ENCODE measurements around the gene CHCHD4. TPM values are rescaled to one million over a fixed set of nuclear protein-coding genes. Genes with fewer than 3 reads are reported as not detected.
A peak's percentile ranks its signal among the peaks of the same experiment; 100 is the strongest.

The CHCHD4 gene
- 21.8 TPM for polyA plus RNA-seq (2013, experiment 1 of 2)
- 21.7 TPM for polyA plus RNA-seq (2013, experiment 2 of 2)

GRCh38 chr3:14124615-14125192, at the start of gene CHCHD4, which contains the start of gene TMEM43:
CHCHD4 (minus strand) TSS chr3:14124870; CDS start chr3:14124676, 194 bp downstream.
TMEM43 (plus strand) TSS chr3:14125052; CDS start chr3:14125194, 142 bp downstream.
- H3K4me3 ChIP-seq (ENCODE audit: low read length), result peak within 1 kb of the TSS; percentile 88
- peak within 1 kb of the TSS; percentile 36 for H3K27ac ChIP-seq (ENCODE audit: low read depth, low read length)
- H4K8ac ChIP-seq (ENCODE audit: low read depth, low read length), result no peak within 1 kb of the TSS
- H3K79me1 ChIP-seq (ENCODE audit: low read length), result peaks cover 44% of the 10 kb centered on the region
- no peak within 1 kb of the TSS for H2BK5ac ChIP-seq (ENCODE audit: low read length)
- H2BK15ac ChIP-seq (replicated peaks; ENCODE audit: low read depth), result no peak within 1 kb of the TSS
- peaks cover 3% of the 10 kb centered on the region for H3K36me3 ChIP-seq (ENCODE audit: control insufficient read depth, insufficient read depth, low read length)
- H3K56ac ChIP-seq (ENCODE audit: low read length), result peak within 1 kb of the TSS; percentile 95
- H3K4ac ChIP-seq (ENCODE audit: low read depth, low read length), result no peak within 1 kb of the TSS
- peak within 1 kb of the TSS; percentile 95 for H3K9ac ChIP-seq (ENCODE audit: low read length)
- H3K4me1 ChIP-seq (ENCODE audit: control insufficient read depth, low read depth, low read length), result peaks cover 7% of the 10 kb centered on the region
- H3K4me2 ChIP-seq (ENCODE audit: low read length), result peak within 1 kb of the TSS; percentile 95
- H2BK120ac ChIP-seq (ENCODE audit: low read depth, low read length), result peak within 1 kb of the TSS; percentile 21
- H3K27me3 ChIP-seq (ENCODE audit: insufficient read depth, low read length, poor library complexity), result no peaks in the 10 kb centered on the region
- no CpG with 5 or more reads among the region's 55 CpGs for WGBS (ENCODE audit: extremely low coverage, insufficient coverage, low lambda C conversion rate)
- H3K23ac ChIP-seq (ENCODE audit: low read length), result peak within 1 kb of the TSS; percentile 53
- peaks cover 33% of the 10 kb centered on the region for H3K79me2 ChIP-seq (ENCODE audit: control insufficient read depth, insufficient read depth, low read length)
- peak; percentile 100 for DNase-seq
- peak within 1 kb of the TSS; percentile 73 for H4K5ac ChIP-seq (ENCODE audit: low read length)
- peak within 1 kb of the TSS; percentile 93 for H3K18ac ChIP-seq (ENCODE audit: low read length)
- H2AK5ac ChIP-seq (ENCODE audit: low read length), result peak within 1 kb of the TSS; percentile 48

DNA sequence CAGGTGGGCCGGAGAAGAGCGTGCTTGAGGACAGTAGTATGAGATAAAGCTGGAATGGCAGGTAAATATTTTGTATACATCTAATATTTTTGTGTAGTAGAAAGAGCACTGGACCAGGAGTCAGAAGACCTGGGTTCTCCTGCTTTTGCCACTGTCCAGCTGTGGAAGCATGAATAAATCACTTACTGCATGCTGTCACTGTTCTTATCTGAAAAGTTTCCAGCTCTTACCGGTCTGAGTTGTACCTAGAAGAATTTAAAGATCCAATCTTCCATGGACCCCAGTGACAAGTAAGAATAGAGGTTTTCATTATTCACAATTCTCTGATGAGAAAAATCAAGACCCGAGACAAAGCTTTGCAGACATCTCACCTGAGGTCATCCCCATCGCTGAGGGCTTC, 47.8 kb upstream of the CHCHD4 start:
- no peak overlapping the region for H2AK5ac ChIP-seq (ENCODE audit: low read length)
- H3K79me1 ChIP-seq (ENCODE audit: low read length), result peaks cover 8% of the 10 kb centered on the region
- peaks cover 2% of the 10 kb centered on the region for H3K4me1 ChIP-seq (ENCODE audit: control insufficient read depth, low read depth, low read length)
- no peak overlapping the region for H3K56ac ChIP-seq (ENCODE audit: low read length)
- no peak overlapping the region for H3K4me3 ChIP-seq (ENCODE audit: low read length)
- no peak overlapping the region for H3K9ac ChIP-seq (ENCODE audit: low read length)
- H3K36me3 ChIP-seq (ENCODE audit: control insufficient read depth, insufficient read depth, low read length), result peaks cover 7% of the 10 kb centered on the region
- no peak overlapping the region for H3K4ac ChIP-seq (ENCODE audit: low read depth, low read length)
- no peaks in the 10 kb centered on the region for H3K27me3 ChIP-seq (ENCODE audit: insufficient read depth, low read length, poor library complexity)
- H3K18ac ChIP-seq (ENCODE audit: low read length), result no peak overlapping the region
- no peak overlapping the region for H3K27ac ChIP-seq (ENCODE audit: low read depth, low read length)
- no peak overlapping the region for H2BK15ac ChIP-seq (replicated peaks; ENCODE audit: low read depth)
- no peak for DNase-seq
- no peak overlapping the region for H3K23ac ChIP-seq (ENCODE audit: low read length)
- H4K8ac ChIP-seq (ENCODE audit: low read depth, low read length), result no peak overlapping the region
- no peak overlapping the region for H2BK120ac ChIP-seq (ENCODE audit: low read depth, low read length)
- no peak overlapping the region for H4K5ac ChIP-seq (ENCODE audit: low read length)
- H3K4me2 ChIP-seq (ENCODE audit: low read length), result no peak overlapping the region
- no peak overlapping the region for H2BK5ac ChIP-seq (ENCODE audit: low read length)
- peaks cover 6% of the 10 kb centered on the region for H3K79me2 ChIP-seq (ENCODE audit: control insufficient read depth, insufficient read depth, low read length)
- no CpG with 5 or more reads among the region's 5 CpGs for WGBS (ENCODE audit: extremely low coverage, insufficient coverage, low lambda C conversion rate)

DNA sequence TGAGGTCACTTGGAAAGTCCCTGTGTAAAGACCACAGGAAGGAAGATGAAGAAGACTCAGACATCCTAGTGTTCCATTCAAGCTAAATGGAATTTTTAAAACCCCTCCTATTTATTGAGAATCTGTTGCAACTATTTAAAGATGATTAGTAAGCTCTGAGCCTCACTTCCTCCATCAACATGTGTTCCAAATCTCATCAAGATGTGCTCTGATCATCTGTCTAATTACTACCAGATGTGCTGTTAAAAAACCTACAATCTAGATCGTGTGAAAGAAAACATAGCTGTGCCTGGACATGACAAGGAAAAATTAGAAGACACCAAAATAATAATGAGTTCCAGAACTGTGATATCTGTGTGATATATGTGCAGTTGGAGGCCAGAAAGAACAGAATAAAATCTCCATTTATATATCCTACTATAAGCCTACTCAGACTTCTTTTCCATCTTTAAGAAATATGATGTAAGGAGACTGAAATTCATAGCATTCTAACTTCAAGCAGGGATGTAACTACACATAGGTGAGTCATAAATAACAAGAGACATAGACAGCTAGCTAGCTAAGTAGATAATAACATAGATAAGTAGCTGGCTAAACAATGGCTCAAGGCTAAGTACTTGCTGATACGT, 46.0 kb upstream of the CHCHD4 start:
- peaks cover 3% of the 10 kb centered on the region for H3K79me2 ChIP-seq (ENCODE audit: control insufficient read depth, insufficient read depth, low read length)
- H3K27ac ChIP-seq (ENCODE audit: low read depth, low read length), result no peak overlapping the region
- H3K4me2 ChIP-seq (ENCODE audit: low read length), result no peak overlapping the region
- no peak overlapping the region for H2BK15ac ChIP-seq (replicated peaks; ENCODE audit: low read depth)
- no peak overlapping the region for H2BK5ac ChIP-seq (ENCODE audit: low read length)
- H4K8ac ChIP-seq (ENCODE audit: low read depth, low read length), result no peak overlapping the region
- H3K23ac ChIP-seq (ENCODE audit: low read length), result no peak overlapping the region
- H3K4me1 ChIP-seq (ENCODE audit: control insufficient read depth, low read depth, low read length), result no peaks in the 10 kb centered on the region
- H3K79me1 ChIP-seq (ENCODE audit: low read length), result peaks cover 3% of the 10 kb centered on the region
- no peak overlapping the region for H2BK120ac ChIP-seq (ENCODE audit: low read depth, low read length)
- no peak overlapping the region for H3K4me3 ChIP-seq (ENCODE audit: low read length)
- H4K5ac ChIP-seq (ENCODE audit: low read length), result no peak overlapping the region
- DNase-seq, result no peak
- H3K9ac ChIP-seq (ENCODE audit: low read length), result no peak overlapping the region
- WGBS (ENCODE audit: extremely low coverage, insufficient coverage, low lambda C conversion rate), result no CpG with 5 or more reads among the region's 2 CpGs
- H3K27me3 ChIP-seq (ENCODE audit: insufficient read depth, low read length, poor library complexity), result no peaks in the 10 kb centered on the region
- no peak overlapping the region for H2AK5ac ChIP-seq (ENCODE audit: low read length)
- peaks cover 9% of the 10 kb centered on the region for H3K36me3 ChIP-seq (ENCODE audit: control insufficient read depth, insufficient read depth, low read length)
- no peak overlapping the region for H3K18ac ChIP-seq (ENCODE audit: low read length)
- no peak overlapping the region for H3K56ac ChIP-seq (ENCODE audit: low read length)
- no peak overlapping the region for H3K4ac ChIP-seq (ENCODE audit: low read depth, low read length)

DNA sequence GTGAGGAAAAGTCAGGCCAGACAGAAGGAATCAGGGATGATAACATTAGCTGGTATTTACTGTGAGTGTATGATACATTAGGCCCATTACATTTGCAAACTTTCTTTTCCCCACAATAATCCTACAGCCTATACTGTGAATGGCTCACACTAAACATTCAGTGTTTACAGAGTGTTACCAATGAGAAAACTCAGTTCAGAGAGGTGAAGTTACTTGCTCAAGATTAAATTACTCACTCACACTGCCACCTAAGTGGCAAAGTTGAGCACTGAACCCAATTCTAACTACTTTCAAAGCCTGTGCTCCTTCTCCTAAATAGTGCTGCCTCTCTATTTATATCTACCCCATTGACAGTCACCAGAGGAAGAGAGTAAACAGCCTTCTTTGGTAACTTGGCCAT, 45.2 kb upstream of the CHCHD4 start:
- no peaks in the 10 kb centered on the region for H3K4me1 ChIP-seq (ENCODE audit: control insufficient read depth, low read depth, low read length)
- H3K27ac ChIP-seq (ENCODE audit: low read depth, low read length), result no peak overlapping the region
- H3K56ac ChIP-seq (ENCODE audit: low read length), result no peak overlapping the region
- H4K8ac ChIP-seq (ENCODE audit: low read depth, low read length), result no peak overlapping the region
- H3K36me3 ChIP-seq (ENCODE audit: control insufficient read depth, insufficient read depth, low read length), result peaks cover 12% of the 10 kb centered on the region
- no peak overlapping the region for H2BK120ac ChIP-seq (ENCODE audit: low read depth, low read length)
- no peaks in the 10 kb centered on the region for H3K27me3 ChIP-seq (ENCODE audit: insufficient read depth, low read length, poor library complexity)
- peaks cover 1% of the 10 kb centered on the region for H3K79me2 ChIP-seq (ENCODE audit: control insufficient read depth, insufficient read depth, low read length)
- H3K79me1 ChIP-seq (ENCODE audit: low read length), result no peaks in the 10 kb centered on the region
- no peak overlapping the region for H3K23ac ChIP-seq (ENCODE audit: low read length)
- H2BK15ac ChIP-seq (replicated peaks; ENCODE audit: low read depth), result no peak overlapping the region
- H3K4ac ChIP-seq (ENCODE audit: low read depth, low read length), result no peak overlapping the region
- no peak overlapping the region for H3K9ac ChIP-seq (ENCODE audit: low read length)
- no peak overlapping the region for H3K4me3 ChIP-seq (ENCODE audit: low read length)
- H3K4me2 ChIP-seq (ENCODE audit: low read length), result no peak overlapping the region
- no peak for DNase-seq
- H4K5ac ChIP-seq (ENCODE audit: low read length), result no peak overlapping the region
- H3K18ac ChIP-seq (ENCODE audit: low read length), result no peak overlapping the region
- H2AK5ac ChIP-seq (ENCODE audit: low read length), result no peak overlapping the region
- H2BK5ac ChIP-seq (ENCODE audit: low read length), result no peak overlapping the region

DNA sequence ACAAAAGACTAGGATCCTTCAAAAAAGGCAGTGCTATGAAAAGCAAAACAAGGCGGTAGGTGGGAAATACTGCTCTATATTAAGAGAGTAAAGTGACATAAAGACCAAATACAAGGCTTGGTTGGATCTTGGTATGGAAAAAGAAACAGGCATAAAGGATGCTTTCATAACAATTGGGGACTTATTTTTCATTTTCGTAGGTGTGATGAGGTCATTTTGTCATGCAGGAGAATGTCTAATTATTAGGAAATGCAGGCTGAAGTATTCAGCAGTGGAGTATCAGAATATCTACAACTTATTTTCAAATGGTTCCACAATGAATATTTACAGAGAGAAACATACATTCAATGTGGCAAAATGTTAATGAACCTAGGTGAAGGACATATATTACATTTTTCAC, 44.8 kb upstream of the CHCHD4 start:
- Histone ChIP-seq H4K5ac (ENCODE audit: low read length) (no peak overlapping the region), H3K79me2 (ENCODE audit: control insufficient read depth, insufficient read depth, low read length) (no peaks in the 10 kb centered on the region), H2BK120ac (ENCODE audit: low read depth, low read length) (no peak overlapping the region), H3K27ac (ENCODE audit: low read depth, low read length) (no peak overlapping the region), H3K18ac (ENCODE audit: low read length) (no peak overlapping the region), H2BK15ac (replicated peaks; ENCODE audit: low read depth) (no peak overlapping the region), H3K9ac (ENCODE audit: low read length) (no peak overlapping the region), H3K4me1 (ENCODE audit: control insufficient read depth, low read depth, low read length) (no peaks in the 10 kb centered on the region), H3K4ac (ENCODE audit: low read depth, low read length) (no peak overlapping the region), H3K36me3 (ENCODE audit: control insufficient read depth, insufficient read depth, low read length) (peaks cover 15% of the 10 kb centered on the region), H3K23ac (ENCODE audit: low read length) (no peak overlapping the region), H3K79me1 (ENCODE audit: low read length) (no peaks in the 10 kb centered on the region), H3K4me2 (ENCODE audit: low read length) (no peak overlapping the region), H2BK5ac (ENCODE audit: low read length) (no peak overlapping the region), H3K27me3 (ENCODE audit: insufficient read depth, low read length, poor library complexity) (no peaks in the 10 kb centered on the region), H4K8ac (ENCODE audit: low read depth, low read length) (no peak overlapping the region), H3K56ac (ENCODE audit: low read length) (no peak overlapping the region), H2AK5ac (ENCODE audit: low read length) (no peak overlapping the region), H3K4me3 (ENCODE audit: low read length) (no peak overlapping the region)
- no peak for DNase-seq
- no CpG with 5 or more reads among the region's 2 CpGs for WGBS (ENCODE audit: extremely low coverage, insufficient coverage, low lambda C conversion rate)
